ENCODE measurements around the gene HRNR. TPM values are rescaled to one million over a fixed set of nuclear protein-coding genes. Genes with fewer than 3 reads are reported as not detected.
"Not testable (repeated sequence)": the region's sequence is repeated elsewhere in the genome, so short reads cannot be mapped to it uniquely, and the experiment has no call there.

Gene HRNR
- total RNA-seq (not detected), polyA plus RNA-seq (ENCODE audit: insufficient read length in 6 of 6) (under 1 TPM; 0.10 to 0.54 (median 0.21) TPM)
- long read RNA-seq, donor 1, result 0 reads
- long read RNA-seq, donor 2, result 0 reads
- long read RNA-seq, donor 3, result 0 reads
- long read RNA-seq, donor 4, result 0 reads
- long read RNA-seq, donor 5, result 0 reads
- long read RNA-seq, donor 6, result 0 reads
- long read RNA-seq, donor 7, result 0 reads
- long read RNA-seq, donor 8, result 0 reads
- long read RNA-seq, donor 9, result 0 reads
- long read RNA-seq, donor 10, result 0 reads
- long read RNA-seq, donor 11, result 0 reads
- long read RNA-seq, donor 12, result 0 reads

DNA sequence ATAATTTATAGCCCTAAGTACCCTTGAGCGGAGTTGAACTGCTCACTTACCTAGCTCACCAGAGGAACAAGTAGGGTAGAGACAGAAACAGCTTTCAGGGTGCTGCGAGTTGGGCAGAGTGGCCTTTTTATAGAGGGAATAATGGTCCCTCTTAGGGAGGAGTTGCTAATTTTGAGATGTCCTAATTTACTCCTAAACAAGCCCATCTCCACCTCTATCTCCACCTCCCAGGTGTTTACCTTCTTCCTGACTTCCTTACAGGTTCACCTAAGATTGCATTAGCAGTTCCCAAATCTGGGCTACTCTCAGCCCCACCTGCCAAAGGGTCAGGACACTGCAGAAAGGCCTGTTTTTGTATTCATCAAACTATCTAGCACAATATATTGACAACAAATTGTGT, at the start of gene HRNR:
Gene HRNR (minus strand): TSS at position 101 of the 400 bp plus-strand sequence. CDS start 940 bp downstream, outside the sequence.
- no peak within 1 kb of the TSS for H3K4me3 ChIP-seq
- no peaks in the 10 kb centered on the region for H3K36me3 ChIP-seq
- TF ChIP-seq, protein P1, sequence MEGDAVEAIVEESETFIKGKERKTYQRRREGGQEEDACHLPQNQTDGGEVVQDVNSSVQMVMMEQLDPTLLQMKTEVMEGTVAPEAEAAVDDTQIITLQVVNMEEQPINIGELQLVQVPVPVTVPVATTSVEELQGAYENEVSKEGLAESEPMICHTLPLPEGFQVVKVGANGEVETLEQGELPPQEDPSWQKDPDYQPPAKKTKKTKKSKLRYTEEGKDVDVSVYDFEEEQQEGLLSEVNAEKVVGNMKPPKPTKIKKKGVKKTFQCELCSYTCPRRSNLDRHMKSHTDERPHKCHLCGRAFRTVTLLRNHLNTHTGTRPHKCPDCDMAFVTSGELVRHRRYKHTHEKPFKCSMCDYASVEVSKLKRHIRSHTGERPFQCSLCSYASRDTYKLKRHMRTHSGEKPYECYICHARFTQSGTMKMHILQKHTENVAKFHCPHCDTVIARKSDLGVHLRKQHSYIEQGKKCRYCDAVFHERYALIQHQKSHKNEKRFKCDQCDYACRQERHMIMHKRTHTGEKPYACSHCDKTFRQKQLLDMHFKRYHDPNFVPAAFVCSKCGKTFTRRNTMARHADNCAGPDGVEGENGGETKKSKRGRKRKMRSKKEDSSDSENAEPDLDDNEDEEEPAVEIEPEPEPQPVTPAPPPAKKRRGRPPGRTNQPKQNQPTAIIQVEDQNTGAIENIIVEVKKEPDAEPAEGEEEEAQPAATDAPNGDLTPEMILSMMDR (IDR thresholded peaks at IDR 0.05), result no peak
- no peak for DNase-seq
- intact Hi-C loops (cut with DNase I), result no loop called here
- H3K27ac ChIP-seq, result no peak within 1 kb of the TSS
- no peaks in the 10 kb centered on the region for H3K4me1 ChIP-seq
- H3K9me3 ChIP-seq, result peaks cover 0 to 3% of the 10 kb centered on the region in 2 donors
- H3K27me3 ChIP-seq, result no peaks in the 10 kb centered on the region
- ATAC-seq, result no peak

- H3K4me3 ChIP-seq; ATAC-seq; DNase-seq; H3K27ac ChIP-seq; H3K27me3 ChIP-seq; H3K36me3 ChIP-seq; H3K4me1 ChIP-seq; intact Hi-C loops (cut with DNase I): not testable (repeated sequence)
- peaks cover 0 to 28% of the 10 kb centered on the region in 2 donors for H3K9me3 ChIP-seq
Observed at GRCh38 chr1:152256394-152256793, 32.4 kb upstream of the HRNR start.

DNA sequence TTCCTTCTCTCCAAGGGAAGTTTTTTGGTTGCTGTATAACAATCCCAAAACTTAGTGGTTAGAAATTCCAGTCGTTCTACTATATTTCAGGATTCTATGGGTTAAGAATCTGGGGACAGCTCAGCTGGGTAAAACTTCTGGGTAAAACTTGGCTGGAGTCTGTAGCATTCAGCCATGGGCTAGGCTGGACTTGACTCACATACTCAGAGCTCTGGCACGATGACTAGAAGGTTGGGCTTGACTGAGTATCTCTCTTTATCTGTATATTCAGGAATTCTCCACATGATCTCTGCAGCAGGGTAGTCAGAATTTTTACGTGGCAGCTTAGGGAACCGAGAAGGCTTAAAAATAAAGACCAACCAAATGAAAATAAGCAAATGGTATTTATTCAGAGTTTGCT, 28.2 kb upstream of the HRNR start:
- Histone ChIP-seq H3K4me3 (no peak overlapping the region), H3K27me3 (no peaks in the 10 kb centered on the region), H3K9me3 (peaks cover 0 to 5% of the 10 kb centered on the region in 2 donors), H3K4me1 (no peaks in the 10 kb centered on the region), H3K27ac (no peak overlapping the region), H3K36me3 (no peaks in the 10 kb centered on the region)
- ATAC-seq, result no peak
- no peak for DNase-seq
- TF ChIP-seq, protein P1 (IDR thresholded peaks at IDR 0.05), result no peak
- intact Hi-C loops (cut with DNase I), result no loop called here

DNA sequence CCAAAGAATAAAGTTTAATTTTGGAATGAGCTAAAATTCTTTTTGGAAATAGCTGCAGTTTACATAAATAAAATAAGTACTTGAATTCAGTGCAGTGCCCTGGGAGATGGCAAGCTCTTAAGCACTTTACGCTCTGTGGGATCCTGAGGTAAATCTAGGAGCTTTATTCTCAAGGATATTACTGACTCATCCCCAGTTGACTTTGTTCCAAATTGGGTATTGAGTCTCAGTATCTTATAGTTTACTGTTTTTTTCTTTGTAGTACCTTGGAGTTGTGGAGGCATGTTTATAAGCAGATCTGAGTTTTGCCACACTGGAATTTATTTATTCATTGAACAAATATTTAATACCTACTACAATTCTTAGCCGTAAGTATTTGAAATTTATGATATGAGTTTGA, 27.4 kb upstream of the HRNR start:
- Histone ChIP-seq H3K27me3 (no peaks in the 10 kb centered on the region), H3K36me3 (no peaks in the 10 kb centered on the region), H3K9me3 (peaks cover 0 to under 1% of the 10 kb centered on the region in 2 donors), H3K4me3 (no peak overlapping the region), H3K27ac (no peak overlapping the region), H3K4me1 (no peaks in the 10 kb centered on the region)
- ATAC-seq (no peak), DNase-seq (no peak)
- TF ChIP-seq, protein P1 (IDR thresholded peaks at IDR 0.05), result no peak
- intact Hi-C loops (cut with DNase I), result no loop called here

DNA sequence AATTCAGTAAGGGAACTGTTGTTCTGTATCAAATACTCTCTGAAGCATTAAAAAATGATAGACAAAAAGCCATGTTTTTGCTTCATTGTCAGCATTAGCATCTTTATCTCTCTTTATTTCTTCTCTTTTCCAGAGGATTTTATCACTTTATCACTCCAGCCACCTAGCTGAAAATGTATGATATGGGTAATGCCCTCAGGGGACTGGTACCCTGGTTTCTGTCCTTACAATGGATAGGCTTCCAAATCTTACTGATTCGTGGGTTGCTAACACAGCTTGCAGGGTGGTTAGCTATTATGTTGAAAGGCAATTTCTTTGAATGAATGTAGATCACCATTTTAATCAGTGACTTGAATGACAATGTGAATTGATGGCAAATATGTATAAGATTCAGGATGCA, 23.3 kb upstream of the HRNR start:
- Histone ChIP-seq H3K4me3 (no peak overlapping the region), H3K27ac (no peak overlapping the region), H3K36me3 (no peaks in the 10 kb centered on the region), H3K4me1 (no peaks in the 10 kb centered on the region), H3K9me3 (no peaks in the 10 kb centered on the region), H3K27me3 (no peaks in the 10 kb centered on the region)
- TF ChIP-seq, protein P1 (IDR thresholded peaks at IDR 0.05), result no peak
- intact Hi-C loops (cut with DNase I), result no loop called here
- DNase-seq (no peak), ATAC-seq (no peak)

Data from left lung (tissue), 14 donors.